GM12864 (cell line): ENCODE data around the gene FXYD2.

Experiments used
- DNase-seq: peaks from one replicate; pipeline ENCODE4 v3.0.0-alpha.2; 2011; ENCODE audit warnings: low read depth
- H3K4me3 ChIP-seq: 2 replicates; pipeline ENCODE4 v1.5.1; 2011; ENCODE audit warnings: mild to moderate bottlenecking, low read depth, low read length, control low read depth
- CTCF ChIP-seq: IDR thresholded peaks from 2 replicates; pipeline ENCODE4 v1.5.1; 2011; ENCODE audit warnings: low read depth, mild to moderate bottlenecking, moderate library complexity, low read length, control low read depth, inconsistent platforms; ENCODE audit errors: missing control alignments

The FXYD2 gene

GRCh38 chr11:117830674-117831351 is 6.3 kb upstream of the FXYD2 start:
- DNase-seq = no peak
- no peak overlapping the region for H3K4me3 ChIP-seq
- TF ChIP-seq CTCF = no peak

GRCh38 chr11:117830072-117830471 is 5.5 kb upstream of the FXYD2 start:
- TF ChIP-seq CTCF = no peak
- no peak for DNase-seq
- H3K4me3 ChIP-seq = no peak overlapping the region

DNA sequence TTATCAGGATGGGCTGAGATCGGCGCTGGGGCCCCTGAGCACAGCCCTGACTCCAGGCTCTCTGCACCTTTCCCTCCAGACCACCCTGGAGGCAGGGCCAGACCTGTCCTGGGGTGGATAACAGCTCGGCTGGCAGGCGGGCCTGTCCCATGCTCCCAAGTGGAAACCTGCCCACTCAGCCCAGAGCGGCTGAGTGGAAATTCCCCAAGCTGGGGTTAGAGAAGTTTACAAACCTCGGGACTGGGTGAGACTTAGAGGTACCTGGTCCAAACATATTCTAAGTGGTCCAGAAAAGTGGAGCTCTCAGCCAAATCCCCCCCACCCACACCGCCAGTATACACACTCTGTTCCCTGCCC is 4.8 kb upstream of the FXYD2 start:
- TF ChIP-seq CTCF = no peak
- no peak for DNase-seq
- H3K4me3 ChIP-seq = no peak overlapping the region

GRCh38 chr11:117828611-117829368 is 4.2 kb upstream of the FXYD2 start:
- H3K4me3 ChIP-seq = no peak overlapping the region
- no peak for DNase-seq
- no peak for TF ChIP-seq CTCF

DNA sequence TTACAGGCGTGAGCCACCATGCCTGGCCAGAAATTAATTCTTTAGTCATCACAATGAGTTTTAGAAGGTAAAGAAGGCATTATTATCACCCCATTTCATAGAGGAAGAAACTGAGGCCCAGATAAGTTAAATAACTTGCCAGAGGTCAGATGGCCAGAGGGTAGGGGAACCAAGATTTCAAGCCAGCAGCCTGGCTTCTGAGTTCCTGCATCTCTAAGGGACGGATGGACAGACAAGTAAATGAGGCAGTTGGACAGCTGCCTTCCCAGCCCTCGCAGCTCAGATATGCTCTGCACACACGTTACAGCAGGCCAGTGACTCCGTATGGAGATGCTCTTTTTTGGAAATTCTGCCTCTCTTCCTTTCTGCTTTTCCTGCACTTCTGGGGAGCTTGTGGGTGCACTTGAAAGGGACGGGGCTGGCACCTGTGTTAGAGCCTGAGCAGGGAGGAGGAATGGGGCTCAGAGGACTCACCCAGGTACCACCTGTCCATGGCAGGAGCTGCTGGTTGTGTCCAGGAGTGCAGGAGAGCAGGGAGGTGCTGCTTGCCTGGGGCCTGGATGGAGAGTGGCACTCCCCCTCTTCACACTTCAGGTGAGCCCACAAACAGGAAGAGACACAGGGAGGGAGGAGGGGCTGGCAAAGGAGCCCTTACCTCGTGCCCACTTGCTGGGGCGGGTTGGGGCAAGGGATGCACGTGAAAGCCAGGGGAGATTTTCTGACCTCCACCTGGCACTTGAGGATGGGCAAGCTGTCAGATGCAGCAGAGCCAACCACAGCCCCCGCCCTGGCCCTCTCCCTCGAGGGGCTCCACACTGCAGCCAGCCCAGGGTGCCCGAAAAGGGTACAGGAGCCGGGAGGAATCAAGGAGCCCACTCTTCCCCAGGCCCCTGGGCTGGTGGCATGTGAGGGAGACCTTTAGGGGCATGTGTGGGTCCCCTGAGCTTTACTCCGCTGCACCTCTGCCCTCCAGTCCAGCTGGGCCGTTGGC is 3.3 kb upstream of the FXYD2 start:
- no peak overlapping the region for H3K4me3 ChIP-seq
- no peak for DNase-seq
- TF ChIP-seq CTCF = no peak

DNA sequence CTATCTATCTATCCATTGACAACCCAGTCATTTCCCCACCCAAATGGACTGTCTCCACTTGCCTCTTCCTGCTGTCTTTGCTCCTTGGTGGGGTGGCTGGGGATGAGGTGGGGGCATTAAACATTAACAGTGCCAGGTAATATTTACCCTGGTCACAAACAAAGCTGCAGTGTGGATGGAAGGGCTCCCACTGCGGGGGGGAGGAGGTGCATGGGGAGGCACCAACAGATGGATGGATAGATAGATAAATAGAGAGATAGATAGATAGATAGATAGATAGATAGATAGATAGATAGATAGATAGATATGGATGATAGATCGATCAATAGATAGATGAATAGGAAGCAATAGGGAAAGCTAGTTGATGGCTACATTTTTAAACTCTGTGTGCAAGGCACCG is 2.3 kb upstream of the FXYD2 start:
- DNase-seq = no peak
- no peak for TF ChIP-seq CTCF

More for the DNA sequence above, 2.3 kb upstream of the FXYD2 start:
- H3K4me3 ChIP-seq = no peak overlapping the region
